Esophagus (tissue), 2 donors: ENCODE data around the gene MDH1B. TPM values are rescaled to one million over a fixed set of nuclear protein-coding genes. Genes with fewer than 3 reads are reported as not detected.

Experiments used
- H3K27ac ChIP-seq, 2 donors: one replicate each; pipeline ENCODE4 v1.5.1; 2013; ENCODE audit warnings: low read depth in 2 of 2, mild to moderate bottlenecking in 2 of 2, inconsistent platforms in 1 of 2, low read length in 1 of 2, moderate library complexity in 1 of 2
- H3K27me3 ChIP-seq, 2 donors: one replicate each; pipeline ENCODE4 v1.6.1; 2013; ENCODE audit warnings: low read length in 2 of 2, control low read depth in 1 of 2, mild to moderate bottlenecking in 1 of 2; ENCODE audit not compliant: insufficient read depth in 2 of 2, control insufficient read depth in 1 of 2
- H3K36me3 ChIP-seq, 2 donors: one replicate each; pipeline ENCODE4 v1.6.1; 2013; ENCODE audit warnings: low read length in 1 of 2; ENCODE audit not compliant: control insufficient read depth in 2 of 2, insufficient read depth in 2 of 2
- H3K4me1 ChIP-seq, 2 donors: one replicate each; pipeline ENCODE4 v1.6.1; 2013; ENCODE audit warnings: low read length in 1 of 2; ENCODE audit not compliant: control insufficient read depth in 2 of 2, insufficient read depth in 2 of 2
- H3K4me3 ChIP-seq, 2 donors: one replicate each; pipeline ENCODE4 v1.5.1; 2013; ENCODE audit warnings: low read length in 2 of 2, mild to moderate bottlenecking in 2 of 2, low read depth in 1 of 2, moderate library complexity in 1 of 2
- H3K9me3 ChIP-seq, 2 donors: one replicate each; pipeline ENCODE4 v1.6.1; 2013; ENCODE audit warnings: mild to moderate bottlenecking in 2 of 2, low read depth in 1 of 2, low read length in 1 of 2, moderate library complexity in 1 of 2; ENCODE audit not compliant: control insufficient read depth in 2 of 2, insufficient read depth in 1 of 2
- WGBS, 2 donors: extraction: QIAGEN DNeasy Blood & Tissue Kit; methylation state at CpG; one replicate each; pipeline ENCODE4 v1.1.7; 2013; 5-methylcytosine and 5-hydroxymethylcytosine counted together
- polyA plus RNA-seq, 2 donors: library from polyadenylated mRNA; stranded (reverse); fragments of 200-250 nt; gene quantifications; one replicate each; pipeline ENCODE4 v1.2.3, GENCODE V29; 2013
- donor health status: healthy with polysubstance abuse.
- donor health status: Bipolar disorder and iron deficiency.

Gene MDH1B
- polyA plus RNA-seq, 2 donors = 0.31 to 0.51 TPM

DNA sequence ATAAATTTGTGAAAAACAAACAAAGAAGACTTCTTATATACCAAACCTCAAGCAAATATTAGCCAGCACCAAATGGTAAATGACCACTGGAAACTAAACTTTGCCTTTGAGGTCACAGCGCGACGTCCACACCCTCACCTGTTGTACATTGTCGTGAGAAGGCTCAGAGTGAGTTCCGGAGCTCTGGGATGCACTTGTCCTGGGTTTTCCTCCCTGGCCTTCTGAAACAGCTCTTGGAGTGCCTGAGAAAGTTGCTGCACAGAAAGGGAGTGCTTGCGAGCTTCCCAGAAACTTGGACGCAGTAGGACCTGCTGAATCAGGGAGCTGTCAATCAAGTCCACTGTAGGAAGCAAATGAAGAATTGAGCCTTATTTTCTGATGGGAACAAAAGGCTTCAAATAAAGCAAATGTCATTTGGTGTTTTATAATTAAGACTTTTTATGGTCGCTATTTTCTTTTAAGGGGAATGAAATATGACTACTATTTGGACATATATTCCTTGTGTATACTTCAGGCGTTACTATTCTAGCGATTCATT lies 57.9 kb downstream of the MDH1B start:
- H3K36me3 ChIP-seq = no peaks in the 10 kb centered on the region
- no peaks in the 10 kb centered on the region for H3K4me1 ChIP-seq
- no peaks in the 10 kb centered on the region for H3K9me3 ChIP-seq
- H3K27ac ChIP-seq = no peak overlapping the region
- no peak overlapping the region for H3K4me3 ChIP-seq
- 62 to 66% methylated on average over 10 of the region's 10 CpGs for whole genome bisulfite sequencing, 2 donors
- H3K27me3 ChIP-seq = peaks cover 0 to 2% of the 10 kb centered on the region in 2 donors

DNA sequence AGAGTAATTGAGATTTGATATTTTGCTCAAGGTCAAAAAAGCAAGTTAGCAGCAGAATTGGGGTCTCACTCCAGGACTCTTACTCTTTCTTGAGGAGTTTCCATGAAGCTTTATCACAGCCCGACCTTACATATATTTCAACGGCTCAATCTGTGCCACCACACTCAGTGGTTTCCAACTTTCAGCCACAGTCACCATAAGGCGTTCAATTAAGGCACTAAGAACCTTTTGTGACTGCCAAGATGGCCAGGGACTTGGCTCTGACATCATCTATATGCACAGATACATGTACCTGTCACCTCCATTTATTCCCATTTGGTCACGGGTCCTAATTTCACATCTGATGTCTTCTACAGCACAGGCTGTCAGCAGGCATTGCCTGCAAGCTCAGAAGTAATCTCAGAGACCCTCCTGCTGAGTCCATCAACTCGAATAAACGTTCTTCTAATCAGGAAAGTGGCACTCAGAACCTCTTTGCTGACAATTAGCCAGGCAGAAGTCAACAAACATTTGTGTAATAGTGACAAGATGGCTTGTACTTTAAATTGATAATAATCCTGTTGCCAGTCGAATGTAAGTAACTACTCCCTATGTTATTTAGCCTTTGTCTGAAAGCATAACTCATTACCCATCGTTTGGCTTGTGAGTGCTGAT lies 63.0 kb downstream of the MDH1B start:
- Histone ChIP-seq H3K4me3 (no peak overlapping the region), H3K27ac (no peak overlapping the region), H3K4me1 (no peaks in the 10 kb centered on the region), H3K36me3 (no peaks in the 10 kb centered on the region), H3K27me3 (peaks cover 2 to 3% of the 10 kb centered on the region in 2 donors), H3K9me3 (no peaks in the 10 kb centered on the region)
- WGBS, 2 donors = 54 to 65% methylated on average over 8 of the region's 8 CpGs

DNA sequence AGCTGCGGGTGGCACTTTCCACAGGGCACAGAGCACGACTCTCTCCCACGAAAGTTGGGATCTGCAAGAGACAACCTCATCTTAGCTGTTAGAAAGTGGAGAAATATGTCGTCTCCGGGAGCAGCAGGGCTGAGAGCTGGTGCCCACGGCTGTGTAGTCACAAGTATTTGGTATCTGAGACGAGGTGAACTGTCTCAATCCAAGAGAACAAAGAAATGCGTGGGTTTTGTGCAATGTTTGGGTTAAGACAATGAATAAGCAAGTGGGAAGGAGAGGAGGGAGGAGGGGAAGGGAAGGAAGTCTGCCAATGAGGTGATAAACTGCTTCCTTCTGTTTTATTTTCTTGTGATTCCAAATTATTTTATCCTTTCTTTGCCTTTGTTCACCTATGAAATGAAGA lies 65.0 kb downstream of the MDH1B start:
- Histone ChIP-seq H3K9me3 (no peaks in the 10 kb centered on the region), H3K4me1 (no peaks in the 10 kb centered on the region), H3K36me3 (no peaks in the 10 kb centered on the region), H3K27ac (no peak overlapping the region), H3K4me3 (no peak overlapping the region), H3K27me3 (peaks cover 0 to 3% of the 10 kb centered on the region in 2 donors)
- 36 to 39% methylated on average over 8 of the region's 8 CpGs for WGBS, 2 donors

DNA sequence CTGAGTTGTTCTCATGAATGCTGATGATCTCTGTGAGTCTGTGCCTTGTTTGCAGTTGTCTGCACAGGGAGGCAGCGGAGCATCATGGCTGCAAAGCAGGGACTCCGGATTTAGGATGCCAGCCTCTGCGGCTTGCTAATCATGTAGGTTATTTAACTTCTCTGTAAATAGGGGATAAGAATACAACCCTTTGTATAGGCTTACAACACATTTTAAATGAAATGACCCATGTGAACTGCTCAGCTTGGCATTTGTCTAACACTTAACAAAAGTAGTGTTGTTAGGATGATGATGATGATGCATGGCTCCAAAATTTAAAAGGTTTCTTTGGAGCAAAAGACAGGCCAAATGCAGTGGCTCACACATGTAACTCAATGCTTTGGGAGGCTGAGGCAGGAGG lies 66.3 kb downstream of the MDH1B start:
- Histone ChIP-seq H3K4me1 (no peaks in the 10 kb centered on the region), H3K4me3 (no peak overlapping the region), H3K36me3 (no peaks in the 10 kb centered on the region), H3K27me3 (peaks cover 0 to 3% of the 10 kb centered on the region in 2 donors), H3K9me3 (no peaks in the 10 kb centered on the region), H3K27ac (no peak overlapping the region)
- 83 to 90% methylated on average over 3 of the region's 3 CpGs for WGBS, 2 donors

DNA sequence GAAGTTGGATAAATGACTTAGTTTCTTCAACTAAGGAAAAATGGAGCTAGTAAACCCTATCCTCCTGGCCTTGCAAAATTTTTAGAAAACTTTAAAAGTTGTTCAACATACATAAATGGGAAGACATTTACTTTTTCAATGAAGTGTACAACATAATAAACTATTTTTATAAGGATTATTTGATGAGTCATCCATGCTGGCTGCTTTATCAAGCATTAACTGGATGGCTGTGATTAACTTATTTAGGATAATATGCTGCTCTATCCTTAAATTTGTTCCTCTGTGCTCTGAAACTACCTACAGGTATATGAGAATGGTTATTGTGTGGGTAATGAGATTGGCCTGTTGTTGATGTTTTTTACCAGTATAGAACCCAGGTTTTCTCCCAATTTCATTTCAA lies 68.2 kb downstream of the MDH1B start:
- no peak overlapping the region for H3K27ac ChIP-seq
- H3K27me3 ChIP-seq = peaks cover 0 to 3% of the 10 kb centered on the region in 2 donors
- H3K4me1 ChIP-seq = no peaks in the 10 kb centered on the region
- H3K4me3 ChIP-seq = no peak overlapping the region
- H3K36me3 ChIP-seq = no peaks in the 10 kb centered on the region
- H3K9me3 ChIP-seq = no peaks in the 10 kb centered on the region

DNA sequence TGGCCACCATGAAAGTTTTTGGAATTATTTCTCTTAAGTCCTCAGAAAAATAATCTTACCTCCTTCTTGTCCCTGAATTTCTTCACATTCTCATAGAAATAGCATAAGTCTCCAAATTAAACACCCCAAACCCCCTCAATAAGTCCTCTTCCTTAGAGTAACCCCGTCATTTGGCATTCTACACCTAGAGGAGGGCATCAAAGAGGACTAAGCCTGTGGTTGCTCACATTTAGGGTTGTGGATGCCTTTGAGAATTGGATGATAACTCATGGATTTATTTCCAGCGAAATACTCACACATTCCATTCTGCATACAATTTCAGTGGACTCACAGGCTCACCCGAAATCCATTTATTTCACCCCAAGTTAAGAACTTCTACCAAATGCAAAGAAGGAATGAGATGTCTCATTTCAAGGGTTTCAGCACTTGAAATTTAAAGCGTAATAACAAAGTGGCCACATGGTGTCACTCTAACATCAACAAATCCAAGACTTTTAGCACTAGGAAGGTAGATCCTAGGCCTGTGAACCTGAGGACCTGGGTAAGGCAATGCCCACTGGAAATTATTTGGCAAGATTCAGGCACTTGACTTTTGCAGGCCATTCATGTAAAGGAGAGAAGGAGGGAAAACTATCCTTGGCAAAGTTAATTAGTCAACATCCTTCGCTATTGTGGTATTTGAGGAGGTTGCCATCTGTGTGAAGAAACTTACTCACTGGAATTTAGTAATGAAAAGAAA lies 71.6 kb downstream of the MDH1B start:
- no peaks in the 10 kb centered on the region for H3K9me3 ChIP-seq
- no peaks in the 10 kb centered on the region for H3K4me1 ChIP-seq
- no peak overlapping the region for H3K4me3 ChIP-seq
- WGBS, 2 donors = 32 to 34% methylated on average over 5 of the region's 5 CpGs
- H3K27me3 ChIP-seq = no peaks in the 10 kb centered on the region
- no peak overlapping the region for H3K27ac ChIP-seq
- H3K36me3 ChIP-seq = no peaks in the 10 kb centered on the region

DNA sequence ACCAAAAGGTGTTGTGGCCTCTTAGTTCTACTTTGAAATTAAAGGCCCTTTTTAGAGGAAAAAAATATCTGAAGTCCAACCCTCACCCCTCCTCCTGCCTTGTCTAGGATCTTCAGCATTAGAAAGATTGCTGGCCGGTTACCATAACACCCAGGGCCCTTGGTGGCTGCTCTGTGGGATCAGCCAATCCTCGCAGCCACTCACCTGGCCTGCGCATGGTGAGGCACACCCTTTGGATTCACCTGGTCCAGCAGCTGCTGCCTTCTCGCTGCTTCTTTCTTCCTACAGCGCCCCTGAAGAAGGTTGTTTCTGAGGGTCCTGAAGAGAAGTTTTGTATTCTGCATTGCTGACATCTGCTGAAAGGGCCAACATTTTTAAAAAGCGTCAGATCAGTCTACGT lies 72.2 kb downstream of the MDH1B start:
- Histone ChIP-seq H3K36me3 (no peaks in the 10 kb centered on the region), H3K27me3 (no peaks in the 10 kb centered on the region), H3K27ac (no peak overlapping the region), H3K4me1 (no peaks in the 10 kb centered on the region), H3K9me3 (no peaks in the 10 kb centered on the region), H3K4me3 (no peak overlapping the region)
- 72 to 75% methylated on average over 7 of the region's 7 CpGs for WGBS, 2 donors

DNA sequence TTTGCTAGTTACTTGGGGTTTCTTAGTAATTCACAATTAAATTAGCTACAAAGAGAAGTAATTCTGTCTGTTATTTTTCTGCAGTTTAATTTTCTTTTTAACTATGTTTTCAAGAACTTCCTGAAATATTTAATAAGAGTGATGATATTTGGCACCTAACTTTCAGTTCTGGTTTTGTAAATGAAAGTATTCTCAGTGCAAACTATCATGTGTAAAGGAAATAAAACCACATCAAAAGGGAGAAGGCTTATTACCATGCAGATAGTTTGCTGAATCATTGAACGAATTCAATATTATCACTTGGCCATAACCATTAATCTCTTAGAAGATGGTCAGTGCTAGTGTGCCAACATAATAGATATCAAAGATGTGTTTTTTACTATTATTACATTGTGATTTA lies 76.1 kb downstream of the MDH1B start:
- Histone ChIP-seq H3K4me3 (no peak overlapping the region), H3K36me3 (no peaks in the 10 kb centered on the region)

DNA sequence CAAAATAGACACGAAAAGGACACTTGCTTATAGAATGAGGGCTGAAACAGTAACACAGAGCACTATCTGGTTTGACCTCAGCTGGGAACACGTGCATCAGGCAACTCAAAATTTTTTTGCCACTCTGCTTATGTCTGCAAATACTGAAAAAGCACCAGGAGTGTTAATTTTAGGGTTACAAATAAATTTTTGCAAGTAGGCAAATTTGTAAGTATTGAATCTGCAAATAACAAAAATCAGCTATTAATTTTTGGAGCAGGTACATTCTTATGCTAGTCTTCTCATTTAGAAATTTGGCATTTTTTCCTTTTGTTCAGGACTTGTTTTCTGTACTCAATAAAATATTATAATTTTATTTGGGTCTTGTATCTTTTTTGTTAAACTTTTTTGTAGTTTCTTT lies 76.7 kb downstream of the MDH1B start:
- no peak overlapping the region for H3K27ac ChIP-seq
- 64 to 67% methylated on average over 2 of the region's 2 CpGs for WGBS, 2 donors

More for the DNA sequence above, 76.1 kb downstream of the MDH1B start:
- Histone ChIP-seq H3K4me1 (no peaks in the 10 kb centered on the region), H3K27ac (no peak overlapping the region), H3K27me3 (no peaks in the 10 kb centered on the region), H3K9me3 (no peaks in the 10 kb centered on the region)
- 30 to 43% methylated on average over 1 of the region's 1 CpG for WGBS, 2 donors

More for the DNA sequence above, 76.7 kb downstream of the MDH1B start:
- Histone ChIP-seq H3K36me3 (no peaks in the 10 kb centered on the region), H3K27me3 (no peaks in the 10 kb centered on the region), H3K4me3 (no peak overlapping the region), H3K4me1 (no peaks in the 10 kb centered on the region), H3K9me3 (no peaks in the 10 kb centered on the region)
